ENCODE data around the gene ZNF512B. TPM values are rescaled to one million over a fixed set of nuclear protein-coding genes. Genes with fewer than 3 reads are reported as not detected.

ZNF512B gene
- total RNA-seq, 1 donor from 2014 or later, result 11.3 TPM

GRCh38 chr20:63955827-63956663, 13.7 kb downstream of the ZNF512B start, which contains the start of gene UCKL1:
Gene UCKL1 (minus strand): TSS chr20:63956416. CDS start chr20:63956372, 44 bp downstream.
- intact Hi-C loops (cut with DNase I), result no loop called here
- DNase-seq (peak; percentile 96), ATAC-seq (ENCODE audit: poor library complexity) (peak; percentile 84)

DNA sequence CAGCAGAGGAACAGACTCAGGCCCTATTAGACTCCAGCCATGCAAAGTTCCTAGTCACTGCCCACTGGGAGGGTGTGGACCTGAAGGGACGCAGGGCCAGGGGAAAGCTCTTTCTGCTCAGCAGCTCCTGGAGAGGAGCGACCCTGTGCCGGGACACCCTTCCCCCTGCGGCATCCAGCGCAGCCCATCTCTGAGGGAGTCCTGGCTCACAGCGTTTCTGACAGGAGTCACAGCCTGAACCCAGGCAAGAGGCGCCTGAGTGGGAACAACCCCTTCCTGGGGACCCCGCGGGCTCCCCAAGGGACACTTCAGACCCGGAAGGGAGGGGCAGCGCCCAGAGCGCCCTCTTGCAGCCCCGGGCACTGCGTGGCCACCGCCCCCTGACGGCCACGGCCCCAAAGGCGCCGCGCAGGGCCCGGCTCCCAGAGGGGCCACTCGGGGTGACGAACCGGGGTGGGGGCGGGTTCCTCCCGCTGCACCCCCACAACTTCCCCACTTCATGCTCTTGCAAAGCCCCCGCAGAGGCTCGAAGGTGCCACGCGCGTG, 14.4 kb downstream of the ZNF512B start:
- DNase-seq (peak; percentile 67), ATAC-seq (ENCODE audit: poor library complexity) (peak; percentile 38)
- intact Hi-C loops (cut with DNase I), result no loop called here

DNA sequence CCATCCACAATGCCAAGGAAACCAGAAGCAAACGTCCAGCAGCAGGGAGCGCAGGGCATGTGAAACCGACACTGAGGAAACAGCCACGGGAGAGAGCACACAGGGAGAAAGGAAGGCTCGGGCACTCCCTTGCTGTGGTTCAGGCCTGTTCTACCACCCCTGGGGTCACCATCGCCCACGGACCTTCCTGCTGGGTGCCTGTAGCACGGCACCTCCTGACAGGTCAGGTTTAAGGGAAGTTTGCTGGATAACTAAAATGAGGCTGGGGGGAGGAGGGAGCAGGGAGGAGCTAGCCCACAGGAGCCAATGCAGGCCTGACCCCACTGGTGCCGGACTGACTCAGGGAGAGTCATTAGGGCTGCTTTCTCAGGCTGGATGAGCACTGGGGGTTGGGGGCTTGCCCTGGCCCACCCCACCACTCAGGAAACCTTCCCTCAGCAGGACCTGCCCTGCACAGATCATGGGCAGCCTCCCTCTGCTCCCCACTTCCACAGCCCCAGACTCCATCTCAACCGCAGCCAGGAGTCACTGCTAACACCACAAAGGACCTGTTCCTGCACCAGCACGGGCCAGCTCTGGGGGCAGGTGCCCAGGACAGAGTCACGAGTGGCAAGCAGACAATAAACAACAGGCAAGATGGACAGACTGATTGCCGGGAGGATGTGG, 15.8 kb downstream of the ZNF512B start:
- intact Hi-C loops (cut with DNase I), result no loop called here
- ATAC-seq (ENCODE audit: poor library complexity) (no peak), DNase-seq (no peak)

DNA sequence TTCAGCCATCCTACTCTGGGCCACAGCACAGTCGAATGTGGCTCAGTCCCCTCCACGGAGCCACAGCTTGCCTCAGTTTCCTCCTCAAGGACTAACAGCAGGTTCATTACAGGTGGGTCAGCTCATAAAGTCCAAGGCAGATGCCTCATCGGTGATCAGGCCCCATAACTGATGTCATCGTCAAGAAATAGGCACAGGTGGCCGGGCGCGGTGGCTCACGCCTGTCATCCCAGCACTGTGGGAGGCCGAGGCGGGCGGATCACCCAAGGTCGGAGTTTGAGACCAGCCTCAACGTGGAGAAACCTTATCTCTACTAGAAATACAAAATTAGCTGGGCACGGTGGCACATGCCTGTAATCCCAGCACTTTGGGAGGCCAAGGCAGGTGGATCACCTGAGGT, 17.0 kb downstream of the ZNF512B start:
- intact Hi-C loops (cut with DNase I), result no loop called here
- DNase-seq, result no peak
- ATAC-seq (ENCODE audit: poor library complexity), result no peak

DNA sequence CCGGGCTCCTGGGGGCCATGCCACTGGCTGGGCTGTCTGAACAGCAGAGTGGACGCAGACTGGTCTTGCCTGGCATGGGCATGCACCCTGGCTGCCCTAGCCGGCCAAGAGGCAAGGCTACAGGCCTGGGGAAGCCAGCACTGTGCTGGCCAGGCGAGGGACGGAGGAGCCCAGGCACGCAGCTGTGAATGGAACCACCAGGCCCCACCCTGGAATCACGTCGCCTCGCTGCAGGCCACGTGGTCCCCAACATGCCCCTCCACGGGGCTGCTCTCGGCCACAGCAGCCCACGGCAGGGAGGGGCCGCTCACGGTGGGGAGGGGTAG, 17.6 kb downstream of the ZNF512B start:
- DNase-seq (no peak), ATAC-seq (ENCODE audit: poor library complexity) (no peak)
- intact Hi-C loops (cut with DNase I), result no loop called here

DNA sequence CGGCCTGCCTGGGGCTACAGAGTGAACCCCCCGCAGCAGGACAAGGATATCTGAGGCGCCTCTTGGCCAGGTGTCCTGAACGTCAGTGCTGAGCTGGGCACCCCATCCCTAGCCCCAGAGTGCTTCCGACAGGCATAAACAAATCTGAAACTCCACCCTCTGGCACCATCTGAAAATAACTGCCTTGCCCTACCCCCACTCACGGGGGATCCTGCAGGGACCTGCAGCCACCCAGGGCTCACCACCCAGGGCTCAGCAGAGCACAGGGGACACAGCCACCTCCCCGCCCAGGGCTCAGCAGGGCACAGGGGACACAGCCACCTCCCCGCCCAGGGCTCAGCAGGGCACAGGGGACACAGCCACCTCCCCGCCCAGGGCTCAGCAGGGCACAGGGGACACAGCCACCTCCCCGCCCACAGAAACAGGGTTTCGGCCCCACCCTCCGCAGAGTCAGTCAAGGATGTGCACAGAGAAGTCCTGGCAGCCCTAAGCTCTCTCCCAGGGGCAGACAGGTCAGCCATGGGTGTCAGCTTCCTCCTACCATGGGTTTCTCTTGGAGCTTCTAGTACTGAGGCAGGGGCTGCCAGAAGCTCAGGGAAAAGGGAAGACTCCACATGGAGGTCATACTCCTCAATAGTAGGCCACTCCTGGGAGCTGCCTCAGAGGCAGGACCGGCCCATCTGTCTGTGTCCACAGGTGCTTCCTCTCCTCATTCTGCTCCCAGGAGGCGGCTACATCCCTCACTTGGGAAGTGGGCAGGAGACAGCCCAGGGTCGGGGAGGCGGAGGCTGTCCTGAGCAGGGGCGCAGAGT, 18.1 kb downstream of the ZNF512B start:
- DNase-seq, result no peak
- intact Hi-C loops (cut with DNase I), result no loop called here
- ATAC-seq (ENCODE audit: poor library complexity), result peak; percentile 1

GRCh38 chr20:63950701-63951397, 18.9 kb downstream of the ZNF512B start:
- intact Hi-C loops (cut with DNase I), result no loop called here
- DNase-seq (no peak), ATAC-seq (ENCODE audit: poor library complexity) (peak; percentile 28)

DNA sequence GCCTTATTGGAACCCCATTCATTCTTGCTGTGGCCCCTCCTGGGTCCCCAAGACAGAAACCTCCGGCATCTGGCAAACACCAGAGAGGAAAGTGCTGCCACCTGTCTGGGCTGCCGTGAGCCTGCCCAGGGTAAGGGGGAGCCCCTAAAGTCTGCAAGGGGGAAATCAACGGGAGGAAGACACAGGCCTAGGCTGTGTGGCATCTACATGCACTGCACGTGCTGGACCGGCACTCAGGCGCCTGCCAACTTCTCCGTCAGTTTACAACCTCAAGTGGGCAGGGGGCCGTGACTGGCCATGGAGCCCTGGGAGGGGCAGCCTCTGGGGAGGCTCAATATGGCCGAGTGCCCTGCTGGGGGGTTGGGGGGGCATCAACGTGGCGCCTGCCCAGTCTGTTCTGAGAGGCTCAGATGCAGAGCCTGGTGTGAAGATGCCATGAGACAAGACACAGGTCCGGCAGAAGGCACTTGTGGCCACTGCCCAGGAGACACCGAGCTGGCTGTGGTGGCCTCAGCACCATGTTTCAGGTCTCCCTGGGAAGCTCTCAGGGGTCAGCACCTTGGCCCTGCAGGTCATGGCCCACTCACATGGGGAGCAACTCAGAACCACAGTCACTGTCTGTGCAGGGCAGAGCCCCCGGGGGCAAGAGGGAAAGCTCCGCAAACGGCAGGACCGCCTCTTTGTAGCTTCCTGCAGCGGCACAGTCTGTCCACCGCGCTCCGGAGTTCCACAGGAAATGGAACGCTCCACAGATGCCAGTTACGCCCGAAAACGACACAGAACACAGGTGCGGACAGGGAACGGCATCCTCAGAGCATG, 21.9 kb downstream of the ZNF512B start:
- intact Hi-C loops (cut with DNase I), result no loop called here
- ATAC-seq (ENCODE audit: poor library complexity), result no peak
- DNase-seq, result no peak

DNA sequence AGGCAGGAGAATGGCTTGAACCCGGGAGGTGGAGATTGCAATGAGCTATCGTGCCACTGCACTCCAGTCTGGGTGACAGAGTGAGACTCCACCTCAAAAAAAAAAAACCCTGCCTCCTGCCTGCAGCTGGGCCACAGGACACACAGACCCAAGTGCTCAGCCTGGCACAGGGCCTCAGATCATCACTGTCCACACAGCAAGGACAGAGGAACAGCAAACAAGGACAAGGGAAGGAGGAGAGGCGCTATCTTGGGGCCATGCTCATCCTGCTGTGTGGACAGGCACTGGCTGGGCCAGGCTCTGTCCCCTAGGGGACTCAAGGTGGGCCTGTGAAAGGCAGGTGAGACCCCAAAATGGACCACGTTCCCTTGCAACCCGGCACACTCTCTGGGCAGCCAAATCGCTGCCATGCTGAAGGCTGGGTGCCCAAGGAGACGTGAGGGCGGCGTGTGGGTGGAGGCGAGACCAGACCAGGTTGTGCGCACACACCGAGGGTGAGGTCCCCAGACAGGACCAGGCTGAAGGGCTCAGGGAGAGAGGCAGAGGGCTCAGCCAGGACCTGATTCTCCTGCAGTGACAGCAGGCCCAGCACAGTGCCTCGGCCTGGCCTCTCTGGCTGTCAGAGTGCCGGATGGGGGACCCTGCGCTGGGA, 22.6 kb downstream of the ZNF512B start:
- intact Hi-C loops (cut with DNase I), result no loop called here
- ATAC-seq (ENCODE audit: poor library complexity) (peak; percentile 2), DNase-seq (peak; percentile 72)

DNA sequence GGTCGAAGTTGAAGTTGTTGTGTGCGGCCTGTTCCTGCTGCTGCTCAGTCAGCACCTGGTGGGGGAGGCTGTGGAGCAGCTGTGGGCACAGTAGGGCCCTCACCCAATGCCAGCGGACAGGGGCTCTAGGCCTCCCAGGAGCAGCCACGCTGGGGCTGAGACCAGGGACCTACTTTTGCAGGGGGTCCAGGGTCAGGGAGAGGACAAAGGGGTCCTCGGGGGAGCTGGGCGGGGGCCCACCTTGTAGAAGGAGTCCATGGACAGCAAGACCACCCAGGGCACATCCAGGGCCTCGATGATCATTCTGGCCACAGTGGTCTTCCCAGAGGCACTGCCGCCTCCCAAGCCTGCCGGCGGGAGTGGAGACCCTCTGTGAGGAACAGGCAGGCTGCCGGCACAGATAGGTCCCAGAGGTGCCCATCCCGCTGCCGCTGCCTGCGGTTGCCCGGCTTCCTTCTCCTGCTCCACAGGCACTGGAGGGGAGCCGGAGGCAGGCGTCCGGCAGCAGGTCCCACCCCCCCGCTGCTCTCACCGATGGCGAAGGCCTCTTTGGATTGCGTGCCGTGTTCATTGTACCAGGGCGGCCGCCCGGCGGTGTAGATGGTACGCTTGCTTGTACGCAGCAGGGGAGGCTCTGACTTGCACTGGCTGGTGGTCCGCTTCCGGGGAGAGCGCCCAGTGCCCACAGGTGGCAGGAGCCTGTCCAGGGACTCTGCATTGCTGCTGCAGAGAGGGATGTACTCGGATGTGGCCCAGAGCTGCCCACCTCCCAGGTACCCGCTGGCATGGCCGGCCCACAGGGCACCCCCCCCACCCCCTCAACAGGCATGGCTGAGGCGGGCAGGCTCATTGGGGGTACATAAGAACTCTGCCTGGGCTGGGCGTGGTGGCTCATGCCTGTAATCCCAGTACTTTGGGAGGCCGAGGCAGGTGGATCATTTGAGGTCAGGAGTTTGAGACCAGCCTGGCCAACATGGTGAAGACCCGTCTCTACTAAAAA, 23.5 kb downstream of the ZNF512B start:
- no peak for DNase-seq
- intact Hi-C loops (cut with DNase I), result no loop called here
- no peak for ATAC-seq (ENCODE audit: poor library complexity)

DNA sequence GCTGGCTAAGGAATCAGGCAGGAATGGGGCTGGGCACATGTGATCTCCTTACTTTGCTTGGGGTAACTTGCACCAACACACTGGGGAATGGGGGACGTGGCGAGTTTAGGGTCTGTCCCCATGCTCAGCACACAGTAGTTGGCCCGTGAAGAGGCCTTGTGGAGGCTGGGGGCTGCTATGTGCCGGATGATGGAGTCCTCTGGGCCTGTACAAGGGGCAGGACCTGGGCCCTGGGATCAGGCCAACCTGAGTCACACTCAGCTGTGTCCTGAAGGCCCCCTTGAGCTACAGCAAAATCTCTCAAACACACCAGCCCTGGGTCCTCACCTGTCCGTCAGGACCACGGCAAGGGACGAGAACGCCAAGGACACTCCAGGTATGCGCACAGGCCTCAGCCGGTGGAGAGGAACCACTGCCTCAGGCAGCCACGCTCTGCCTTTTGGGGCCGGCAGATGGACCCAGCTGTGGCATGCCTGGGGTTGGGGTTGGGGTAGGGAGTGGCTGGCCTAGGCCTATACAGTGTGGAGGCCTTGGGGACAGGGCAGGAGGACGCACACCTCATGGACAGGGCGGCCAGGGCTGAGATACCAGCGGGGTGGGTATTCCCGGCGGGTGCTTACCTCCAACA, 24.6 kb downstream of the ZNF512B start:
- DNase-seq, result no peak
- no peak for ATAC-seq (ENCODE audit: poor library complexity)
- intact Hi-C loops (cut with DNase I), result no loop called here

DNA sequence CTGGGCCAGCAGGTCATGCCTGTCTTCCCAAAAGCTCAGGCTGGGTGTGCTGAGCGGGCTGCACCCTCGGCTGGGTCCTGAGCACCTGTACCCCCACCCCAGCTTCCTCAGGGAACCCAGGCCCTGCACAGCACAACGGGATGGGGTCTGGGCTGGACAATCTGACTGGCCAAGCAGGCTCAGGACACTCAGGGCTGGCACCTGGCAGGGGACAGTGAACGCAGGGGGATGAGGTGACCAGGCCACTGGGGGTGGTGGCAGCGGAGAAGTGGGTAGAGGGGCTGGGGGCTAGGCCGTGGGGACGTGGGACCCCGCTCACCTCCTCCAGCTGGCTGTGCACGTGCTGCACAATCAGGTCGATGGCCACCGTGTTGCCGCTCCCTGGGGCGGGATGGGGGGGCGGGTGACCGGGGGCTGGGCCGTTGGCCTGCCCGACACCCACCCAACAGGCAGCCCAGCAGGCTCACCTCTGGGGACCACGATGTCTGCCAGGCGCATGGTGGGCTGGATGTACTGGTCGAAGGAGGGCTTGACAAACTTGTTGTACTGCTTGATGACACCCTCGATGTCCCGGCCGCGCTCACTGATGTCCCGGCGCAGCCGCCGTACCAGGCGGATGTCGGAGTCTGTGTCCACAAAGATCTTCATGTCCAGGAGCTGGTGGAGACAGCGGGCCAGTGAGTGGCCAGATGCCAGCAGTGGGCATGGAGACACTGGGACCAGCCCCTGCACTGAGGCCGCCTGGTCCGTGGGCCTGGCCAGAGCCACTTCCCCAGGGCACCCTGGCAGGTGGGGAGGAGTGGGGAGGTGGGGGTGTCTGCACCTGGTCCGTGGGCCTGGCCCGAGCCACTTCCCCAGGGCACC, 25.4 kb downstream of the ZNF512B start:
- intact Hi-C loops (cut with DNase I), result no loop called here
- no peak for ATAC-seq (ENCODE audit: poor library complexity)
- DNase-seq, result no peak

DNA sequence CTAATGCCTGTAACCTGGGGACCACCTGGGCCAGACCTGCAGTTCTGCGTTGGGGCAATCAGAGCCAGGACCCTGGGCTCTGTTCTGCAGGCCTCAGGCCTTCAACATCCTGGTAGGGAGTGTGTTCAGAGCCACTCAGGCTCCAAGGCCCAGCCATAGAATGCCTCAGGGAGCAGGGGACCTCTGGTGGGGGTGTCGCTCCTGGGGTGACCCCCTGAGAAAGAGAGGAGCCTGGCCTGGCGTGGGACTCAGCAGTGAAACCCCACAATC, 26.0 kb downstream of the ZNF512B start:
- intact Hi-C loops (cut with DNase I), result no loop called here
- DNase-seq (no peak), ATAC-seq (ENCODE audit: poor library complexity) (no peak)

- intact Hi-C loops (cut with DNase I), result no loop called here
- DNase-seq, result no peak
- ATAC-seq (ENCODE audit: poor library complexity), result no peak
These were observed 26.5 kb downstream of the ZNF512B start for GRCh38 chr20:63942969-63943807.
